GM10847 (cell line): Measurements from ENCODE around the gene UCN.

ENCODE experiments used
- POLR2A ChIP-seq: IDR thresholded peaks from 2 replicates; pipeline ENCODE4 v1.6.1; 2011; ENCODE audit not compliant: insufficient read length; ENCODE audit errors: extremely low read depth

UCN gene, protein sequence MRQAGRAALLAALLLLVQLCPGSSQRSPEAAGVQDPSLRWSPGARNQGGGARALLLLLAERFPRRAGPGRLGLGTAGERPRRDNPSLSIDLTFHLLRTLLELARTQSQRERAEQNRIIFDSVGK

DNA sequence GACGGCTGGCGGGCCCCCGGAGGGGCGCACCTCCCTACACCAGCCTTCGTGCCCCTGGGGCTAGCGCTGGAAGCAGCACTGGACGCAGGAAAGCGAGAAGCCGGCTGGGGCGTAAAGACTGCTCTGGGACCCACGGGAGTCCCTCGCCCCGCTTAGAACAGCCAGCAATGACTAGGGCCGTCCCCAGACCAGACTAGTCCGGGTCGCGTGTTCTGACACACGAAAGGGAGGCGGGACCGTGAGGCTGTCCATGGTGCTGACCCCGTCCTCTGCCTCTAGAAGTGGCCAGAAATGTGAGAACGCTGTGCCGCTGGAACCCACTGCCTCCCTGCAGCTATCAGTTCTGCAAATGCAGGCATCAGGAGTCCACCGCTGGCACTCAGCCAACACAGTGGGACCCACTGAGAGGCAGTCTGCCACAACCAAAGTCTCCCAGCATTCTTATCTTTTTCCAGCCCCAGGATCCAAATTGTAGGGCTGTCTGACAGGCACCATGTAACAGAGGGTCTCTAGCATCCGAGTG, at the start of gene UCN:
Gene UCN, minus strand, starts transcription at position 87 of the 523 bp plus-strand sequence. CDS start 550 bp downstream, outside the sequence.
- TF ChIP-seq POLR2A, result no peak

DNA sequence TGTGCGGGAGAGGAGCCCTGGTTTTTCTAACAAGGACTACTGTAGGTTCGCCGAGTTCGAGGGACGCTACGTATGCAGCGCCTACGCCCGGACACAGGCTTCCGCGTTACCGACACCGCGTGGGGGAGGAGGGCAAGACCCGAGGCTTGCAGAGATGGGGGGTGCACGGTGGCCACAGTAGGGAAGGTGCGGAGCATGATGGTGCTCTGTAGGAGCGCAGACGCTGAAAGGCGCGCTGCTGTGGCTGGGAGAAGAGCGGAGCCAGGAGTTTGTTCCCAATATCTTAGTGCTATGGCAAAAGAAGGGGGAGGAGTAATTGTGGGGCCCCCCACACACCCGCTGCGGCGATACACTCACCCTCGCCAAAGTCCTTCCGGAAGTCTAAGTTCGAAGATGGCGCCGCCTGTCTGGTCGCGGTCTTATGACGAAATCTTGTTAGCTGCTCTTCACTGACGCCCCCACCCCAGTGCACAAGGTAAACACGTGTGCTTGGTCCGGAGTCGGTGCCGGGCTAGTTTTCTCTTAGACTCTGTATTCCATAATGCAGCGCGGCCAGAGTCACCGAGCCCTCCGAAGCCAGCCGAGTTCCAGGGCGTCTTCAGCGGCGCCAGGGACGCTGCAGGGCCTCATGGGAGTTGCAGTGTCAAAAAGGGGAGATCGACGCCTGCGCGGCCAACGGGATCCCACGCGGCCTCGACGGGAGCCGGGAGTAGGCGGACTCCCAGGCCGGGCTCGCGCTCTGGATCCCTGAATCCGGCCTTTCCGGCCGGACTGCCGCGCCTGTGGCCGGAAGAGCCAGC, 48.3 kb upstream of the UCN start, which contains the start of gene GTF3C2:
Gene GTF3C2, minus strand, starts transcription at position 383 of the 800 bp plus-strand sequence. CDS start 13,210 bp downstream, outside the sequence.
- peak; percentile 62 for TF ChIP-seq POLR2A

DNA sequence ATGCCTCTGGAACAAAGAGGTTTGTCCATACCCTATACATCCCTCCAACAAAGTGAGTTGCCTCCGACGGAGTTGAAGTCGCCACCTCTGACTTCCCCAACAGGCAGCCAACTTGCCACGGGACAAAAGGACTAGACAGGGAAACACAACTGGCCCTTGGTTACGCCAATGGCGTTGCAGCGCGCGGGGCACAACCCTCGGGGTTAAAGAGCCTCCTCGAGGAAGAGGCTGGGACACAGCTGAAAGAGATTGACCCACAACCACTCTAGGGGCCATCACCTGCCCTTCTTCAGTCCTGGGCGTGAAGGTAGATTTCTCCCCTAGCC, 47.8 kb upstream of the UCN start:
- no peak for TF ChIP-seq POLR2A

DNA sequence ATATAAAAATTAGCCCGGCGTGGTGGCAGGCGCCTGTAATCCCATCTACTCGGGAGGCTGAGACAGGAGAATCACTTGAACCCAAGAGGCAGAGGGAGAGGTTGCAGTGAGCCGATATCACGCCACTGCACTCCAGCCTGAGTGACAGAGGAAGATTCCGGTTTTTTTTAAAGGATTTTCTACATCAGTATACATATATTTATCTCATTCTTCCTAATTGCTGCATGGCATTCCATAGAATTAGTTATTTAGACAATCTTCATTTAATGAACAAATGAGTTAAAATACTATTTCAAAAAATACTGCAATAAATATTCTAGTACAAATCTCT, 46.3 kb upstream of the UCN start:
- TF ChIP-seq POLR2A, result no peak

DNA sequence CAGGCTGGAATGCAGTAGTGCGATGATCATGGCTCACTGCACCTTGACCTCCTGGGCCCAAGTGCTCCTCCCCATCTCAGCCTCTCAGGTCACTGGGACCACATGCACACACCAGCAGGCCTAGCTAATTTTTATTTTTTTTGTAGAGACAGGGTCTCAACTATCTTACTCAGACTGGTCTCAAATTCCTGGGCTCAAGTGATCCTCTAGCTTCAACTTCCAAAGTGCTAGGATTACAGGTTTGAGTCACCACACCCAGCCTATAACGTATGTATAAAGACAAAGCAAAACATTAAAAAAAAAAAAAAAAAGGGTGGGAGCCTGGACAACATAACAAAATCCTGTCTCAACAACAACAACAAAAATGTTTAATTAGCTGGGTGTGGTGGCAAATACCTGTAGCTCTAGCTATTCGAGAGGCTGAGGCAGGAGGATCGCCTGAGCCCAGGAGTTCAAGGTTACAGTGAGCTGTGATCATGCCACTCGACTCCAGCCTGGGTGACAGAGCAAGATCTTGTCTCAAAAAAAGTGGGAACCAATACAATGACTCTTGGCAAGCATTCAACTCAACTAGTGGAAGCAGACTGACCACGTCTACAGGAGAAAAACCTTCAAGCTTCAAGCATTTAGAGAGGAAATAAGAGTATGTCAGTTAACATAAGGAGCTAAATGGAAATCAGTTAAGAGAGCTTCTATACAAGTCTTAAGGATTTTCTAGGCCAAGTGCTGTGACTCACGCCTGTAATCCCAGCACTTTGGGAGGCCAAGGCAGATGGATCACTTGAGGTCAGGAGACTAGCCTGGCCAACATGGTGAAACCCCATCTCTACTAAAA, 45.7 kb upstream of the UCN start:
- no peak for TF ChIP-seq POLR2A

DNA sequence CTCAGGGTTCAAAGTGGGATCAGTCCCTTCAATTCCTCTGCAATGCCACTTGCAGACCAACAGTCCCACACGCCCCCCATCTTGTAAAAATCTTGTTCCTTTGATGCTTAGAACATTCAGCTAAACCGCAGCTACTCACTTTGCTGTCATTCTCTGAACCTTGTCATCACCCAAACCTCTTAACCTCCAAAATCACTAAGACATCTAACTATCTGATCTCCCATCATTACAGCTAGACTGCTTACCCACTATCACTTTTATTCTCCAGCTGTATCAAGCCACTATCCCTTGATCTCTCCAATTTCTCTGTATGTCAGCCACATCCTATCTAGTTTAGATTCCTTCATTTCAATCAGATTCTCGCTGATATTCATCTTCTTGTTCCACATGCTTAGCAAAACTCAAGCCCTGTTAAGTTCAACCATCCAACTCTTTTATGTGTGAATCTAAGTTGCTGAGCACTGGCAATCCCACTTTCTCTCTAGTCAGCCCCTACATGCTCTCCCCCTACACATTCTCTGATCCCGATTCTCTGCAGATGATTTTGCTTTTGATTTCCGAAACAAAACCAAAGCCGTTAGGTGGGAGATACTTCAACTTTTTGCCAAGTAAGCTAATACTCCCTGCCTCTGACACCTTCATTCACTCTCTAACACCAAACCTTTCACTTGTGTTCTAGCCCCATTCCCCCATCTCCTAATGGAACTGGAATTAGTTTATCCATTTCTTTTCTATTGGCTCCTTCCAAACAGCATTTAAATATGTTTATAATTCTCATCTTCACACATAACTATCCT, 43.8 kb upstream of the UCN start:
- TF ChIP-seq POLR2A, result no peak

DNA sequence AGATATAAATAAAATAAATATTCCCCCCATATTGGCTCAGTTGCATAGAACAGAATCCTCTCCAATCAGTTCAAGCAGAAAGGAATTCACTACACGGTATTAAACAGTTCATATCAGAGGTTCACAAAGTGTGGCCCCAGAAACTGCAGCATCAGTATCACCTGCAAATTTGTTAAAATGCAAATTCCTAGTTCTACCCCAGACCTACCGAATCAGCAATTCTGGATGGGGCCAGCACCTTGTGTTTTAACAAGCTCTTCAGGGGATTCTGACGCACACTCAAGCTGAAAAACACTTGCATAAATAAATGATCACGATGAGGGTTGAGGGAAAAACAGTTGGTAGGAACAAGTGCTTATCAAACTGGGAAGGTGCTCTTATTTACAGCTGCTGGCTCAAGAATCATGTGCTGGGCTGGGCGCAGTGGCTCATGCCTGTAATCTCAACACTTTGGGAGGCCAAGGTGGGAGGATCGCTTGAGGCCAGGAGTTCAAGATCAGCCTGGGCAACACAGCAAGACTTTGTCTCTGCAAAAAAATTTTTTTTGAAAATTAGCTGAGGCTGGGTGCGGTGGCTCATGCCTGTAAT, 42.0 kb upstream of the UCN start:
- no peak for TF ChIP-seq POLR2A

DNA sequence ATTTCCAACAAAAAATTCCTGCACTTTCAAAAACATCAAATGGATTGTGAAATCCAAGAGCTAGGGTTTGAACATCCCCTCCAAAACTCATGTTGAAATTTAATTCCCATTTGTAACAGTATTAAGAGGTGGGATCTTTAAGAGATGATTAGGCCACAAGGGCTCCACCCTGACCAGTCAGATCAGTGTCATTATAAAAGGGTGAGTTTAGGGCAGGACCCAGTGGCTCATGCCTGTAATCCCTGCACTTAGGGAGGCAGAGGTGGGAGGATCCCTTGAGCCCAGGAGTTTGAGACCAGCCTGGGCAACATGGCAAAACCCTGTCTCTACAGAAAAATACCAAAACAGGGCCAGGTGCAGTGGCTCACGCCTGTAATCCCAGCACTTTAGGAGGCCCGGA, 39.4 kb upstream of the UCN start:
- no peak for TF ChIP-seq POLR2A

DNA sequence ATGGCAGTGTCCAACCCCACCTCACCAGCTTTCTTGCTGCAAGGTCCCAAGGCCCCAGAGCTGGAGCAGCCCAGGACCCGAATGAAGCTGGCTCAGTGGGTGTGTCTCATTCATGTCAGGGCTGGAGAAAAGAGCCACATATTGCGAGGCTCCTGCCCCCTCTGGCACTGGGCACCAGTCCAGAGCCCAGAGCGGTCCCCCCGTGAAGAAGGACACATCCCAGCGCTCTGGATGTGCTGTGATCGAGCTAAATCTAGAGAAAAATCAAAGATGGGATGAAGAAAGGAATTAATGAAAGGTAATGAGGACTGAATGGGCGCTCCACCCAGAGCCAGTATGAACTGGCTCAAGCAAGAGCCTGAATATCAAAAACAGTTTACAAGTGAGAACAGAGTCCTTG, 27.9 kb upstream of the UCN start:
- TF ChIP-seq POLR2A, result no peak

DNA sequence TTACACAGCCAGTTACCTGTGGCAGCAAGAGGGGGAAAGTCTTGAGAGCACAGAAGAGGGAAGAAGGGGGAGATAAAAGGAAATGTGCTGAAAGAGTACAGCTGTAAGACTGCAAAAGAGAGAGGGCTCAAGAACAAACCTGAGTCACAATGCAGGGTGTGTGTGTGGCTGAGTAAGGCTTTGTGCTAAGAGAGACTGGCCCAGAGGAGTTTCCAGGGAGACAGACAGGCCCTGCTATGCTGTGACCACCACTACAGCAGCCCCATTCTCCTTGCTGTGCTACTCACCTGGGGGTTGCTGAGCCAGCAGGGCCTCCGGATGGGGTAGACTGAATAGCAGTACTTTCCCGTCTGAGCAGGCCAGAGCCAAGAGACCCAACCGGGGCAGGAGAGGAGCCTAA, 27.1 kb upstream of the UCN start:
- no peak for TF ChIP-seq POLR2A

DNA sequence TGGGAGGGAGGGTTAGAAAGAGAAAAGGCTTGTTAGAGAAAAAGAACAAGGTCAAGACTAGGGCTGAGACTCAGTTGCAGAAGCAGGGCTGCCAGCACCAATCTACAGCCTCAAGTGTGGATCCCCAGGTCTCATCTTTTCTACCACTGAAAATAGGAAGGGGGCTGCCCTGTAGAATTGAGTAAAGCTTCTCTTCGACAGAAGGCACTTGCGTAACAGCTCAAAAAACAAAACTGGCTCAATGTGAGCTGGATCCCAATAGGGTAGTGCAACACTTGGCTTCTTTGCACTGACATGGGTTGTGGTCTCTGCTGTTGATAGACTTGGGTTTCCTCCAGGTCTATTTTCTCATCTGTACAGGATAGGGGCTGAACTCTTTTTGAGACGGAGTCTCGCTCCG, 16.5 kb upstream of the UCN start:
- no peak for TF ChIP-seq POLR2A

DNA sequence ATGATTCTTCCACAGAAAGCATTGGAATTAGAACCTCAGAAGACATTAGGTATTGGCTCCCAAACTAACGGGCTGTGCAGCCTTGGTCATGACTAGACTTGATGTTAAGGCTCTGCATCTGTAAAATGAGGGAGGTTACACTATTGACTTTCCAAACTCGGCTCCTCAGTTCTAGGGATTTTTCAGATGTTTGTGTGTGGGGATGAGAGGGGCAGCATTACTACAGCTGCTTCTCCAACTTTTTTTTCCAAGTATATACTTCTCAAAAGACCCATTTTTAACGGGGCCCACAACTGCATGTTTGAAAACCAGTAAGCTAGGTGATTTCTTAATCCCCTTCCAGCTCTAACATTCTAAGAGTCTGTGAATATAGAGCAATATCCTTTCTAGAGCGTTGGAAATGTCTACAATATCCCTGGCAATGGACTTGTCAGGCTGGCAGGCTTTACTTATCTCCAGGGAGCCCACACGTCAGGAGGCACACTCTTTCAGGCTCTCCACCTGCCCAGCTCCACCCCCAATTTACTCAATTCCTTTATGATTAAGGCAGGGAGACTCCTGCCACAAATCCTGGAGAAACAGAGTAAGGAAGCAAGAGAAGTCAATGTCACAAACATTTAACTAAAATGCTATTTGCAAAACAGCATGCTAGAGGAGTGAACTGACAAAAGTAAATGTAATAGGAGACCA, 15.5 kb upstream of the UCN start:
- TF ChIP-seq POLR2A, result no peak

DNA sequence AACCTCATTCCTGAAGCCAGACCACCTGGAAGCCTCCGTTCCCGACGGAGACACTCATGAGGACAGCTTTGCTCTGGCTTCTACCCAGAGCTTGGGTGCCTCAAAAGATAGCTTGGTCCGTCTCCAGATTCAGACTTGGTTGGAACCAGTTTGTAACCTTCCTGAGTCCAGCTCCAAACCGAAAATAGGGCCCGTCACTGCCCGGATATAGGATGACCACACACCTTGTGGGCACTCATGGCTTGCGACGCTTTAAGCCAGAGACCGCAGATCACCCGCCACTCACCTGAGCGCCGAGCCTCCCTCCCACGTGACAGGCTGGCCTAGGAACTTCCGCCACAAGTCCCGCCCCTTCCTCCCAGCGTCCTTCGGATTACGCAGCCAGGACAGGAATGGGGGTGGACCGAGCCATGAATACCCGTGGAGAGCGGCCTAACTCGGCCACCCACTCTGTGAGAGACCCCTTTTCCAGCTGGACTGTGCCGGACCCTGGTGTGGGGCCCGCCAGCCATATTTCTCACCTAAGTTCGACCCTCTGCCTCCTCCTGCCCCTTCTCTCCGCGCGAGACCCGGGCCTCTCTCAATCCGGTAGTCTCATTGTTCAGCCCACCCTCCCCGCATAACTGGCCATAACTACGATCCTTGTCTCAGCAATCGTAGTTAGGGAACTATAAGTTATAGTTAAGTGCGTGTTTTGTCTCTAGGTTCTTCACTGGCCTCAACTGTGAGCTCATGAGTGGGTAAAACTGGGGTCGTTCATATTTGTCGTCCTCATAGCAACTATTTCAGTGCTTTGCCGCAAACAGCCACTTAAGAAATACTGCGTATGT, 14.7 kb upstream of the UCN start, which contains the start of gene MPV17:
Gene MPV17, minus strand, starts transcription at position 332 of the 830 bp plus-strand sequence. CDS start 580 bp downstream, outside the sequence.
- peak; percentile 81 for TF ChIP-seq POLR2A
